ENCODE measurements around the gene TAOK2.
"Not testable (repeated sequence)": the region's sequence is repeated elsewhere in the genome, so short reads cannot be mapped to it uniquely, and the experiment has no call there.

TAOK2 gene

DNA sequence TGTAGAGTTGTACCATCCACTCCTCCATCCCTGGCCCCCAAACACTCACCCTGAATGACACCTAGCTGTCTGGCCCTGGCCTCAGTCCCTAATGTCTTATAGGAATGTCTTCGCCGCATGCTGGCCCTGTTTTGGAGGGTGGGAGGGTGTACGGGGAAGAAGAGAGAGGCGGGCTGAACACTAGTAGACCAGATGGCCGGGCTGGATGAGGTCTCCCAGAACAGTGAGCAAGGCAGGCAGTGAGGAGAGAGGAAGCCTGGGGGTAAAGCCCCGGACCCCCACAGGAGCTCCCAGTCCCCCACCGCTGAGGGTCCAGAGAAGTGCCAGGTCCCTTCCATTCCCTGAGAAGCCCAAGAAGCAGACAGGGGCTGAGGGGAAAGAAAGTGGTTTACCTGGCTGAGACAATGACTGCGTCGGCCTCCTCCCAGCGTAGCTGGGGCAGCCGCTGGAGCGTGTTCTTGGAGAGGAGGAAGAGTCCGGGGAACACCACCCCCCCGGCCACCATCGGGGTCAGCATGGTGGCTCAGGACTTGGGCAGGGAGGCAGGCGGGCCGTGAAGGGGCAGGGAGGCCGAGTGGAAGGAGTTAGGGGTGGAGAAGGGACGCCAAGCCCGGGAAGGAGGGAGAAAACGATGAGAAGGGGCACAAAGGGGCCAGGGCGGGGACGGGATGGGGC, 56.5 kb downstream of the TAOK2 start:
- TF ChIP-seq JUND (IDR thresholded peaks at IDR 0.05; ENCODE audit: low read depth): no peak
- no peak for DNase-seq (ENCODE audit: low read depth in 1 of 2, low spot score in 1 of 2)
- in situ Hi-C loops (cut with HindIII; ENCODE audit: low pct_unique_long_range_greater_than_20kb, low sequenced_read_pairs): no loop called here

DNA sequence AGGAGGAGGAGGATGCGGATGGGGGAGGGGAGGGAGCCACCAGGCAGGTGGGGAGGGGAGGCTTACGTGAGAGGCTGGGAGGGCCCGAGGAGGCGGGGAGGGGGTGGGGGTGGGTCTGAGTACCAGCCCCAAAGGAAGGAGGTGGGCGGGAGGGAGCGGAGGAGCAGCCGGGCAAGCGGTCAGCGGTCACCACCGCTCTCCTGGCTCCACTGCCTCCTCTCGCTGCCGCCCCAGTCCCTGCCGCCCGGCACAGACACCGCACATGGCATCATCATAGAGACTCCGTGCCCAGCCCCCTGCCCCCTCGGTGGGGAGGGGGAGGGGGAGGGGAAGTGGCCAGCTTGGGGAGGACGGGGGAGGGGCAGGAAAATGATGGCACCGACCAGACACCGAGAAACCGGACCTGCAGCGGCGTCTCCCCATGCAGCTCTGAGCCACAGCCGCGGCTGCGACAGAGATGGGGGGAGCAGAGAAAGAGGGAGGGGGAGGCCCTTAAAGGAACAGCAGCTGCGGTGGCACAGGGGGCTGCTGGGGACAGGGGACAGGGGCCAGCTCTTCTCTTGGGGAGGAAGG, 57.3 kb downstream of the TAOK2 start, which contains the start of gene TLCD3B:
Gene TLCD3B, minus strand, starts transcription at position 431 of the 573 bp plus-strand sequence. CDS start 744 bp downstream, outside the sequence.
- in situ Hi-C loops (cut with HindIII; ENCODE audit: low pct_unique_long_range_greater_than_20kb, low sequenced_read_pairs): no loop called here
- TF ChIP-seq JUND (IDR thresholded peaks at IDR 0.05; ENCODE audit: low read depth): no peak
- no peak for DNase-seq (ENCODE audit: low read depth in 1 of 2, low spot score in 1 of 2)

DNA sequence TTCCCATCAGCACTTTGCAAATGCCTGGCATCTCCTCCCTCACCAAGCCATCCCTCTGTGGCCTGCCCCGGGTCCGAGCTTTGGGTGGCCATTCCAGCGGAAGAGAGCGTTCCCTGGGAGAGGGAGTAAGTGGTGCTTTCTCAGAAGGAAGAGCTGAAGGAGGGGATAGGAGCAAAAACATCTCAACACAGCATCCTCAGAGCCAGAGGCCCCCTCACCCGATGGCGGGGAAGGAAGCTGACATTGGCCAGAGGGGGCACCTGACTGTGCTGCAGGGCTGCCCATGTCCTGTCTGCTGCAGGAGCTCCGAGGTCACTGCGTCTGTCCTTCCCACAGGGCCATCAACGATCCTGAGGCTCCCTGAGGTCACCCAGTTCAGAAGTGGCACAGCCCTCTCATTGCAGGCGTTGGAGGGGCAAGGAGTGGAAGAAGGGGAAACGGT, 57.8 kb downstream of the TAOK2 start:
- in situ Hi-C loops (cut with HindIII; ENCODE audit: low pct_unique_long_range_greater_than_20kb, low sequenced_read_pairs): no loop called here
- DNase-seq (ENCODE audit: low read depth in 1 of 2, low spot score in 1 of 2): no peak
- TF ChIP-seq JUND (IDR thresholded peaks at IDR 0.05; ENCODE audit: low read depth): no peak

- peak in 1 of 2 experiments; percentile 77 for DNase-seq (ENCODE audit: low read depth in 1 of 2, low spot score in 1 of 2)
- TF ChIP-seq JUND (IDR thresholded peaks at IDR 0.05; ENCODE audit: low read depth): no peak
- in situ Hi-C loops (cut with HindIII; ENCODE audit: low pct_unique_long_range_greater_than_20kb, low sequenced_read_pairs): no loop called here
These were observed 58.6 kb downstream of the TAOK2 start for GRCh38 chr16:30032083-30032819.

- in situ Hi-C loops (cut with HindIII; ENCODE audit: low pct_unique_long_range_greater_than_20kb, low sequenced_read_pairs): no loop called here
- no peak for DNase-seq (ENCODE audit: low read depth in 1 of 2, low spot score in 1 of 2)
- no peak for TF ChIP-seq JUND (IDR thresholded peaks at IDR 0.05; ENCODE audit: low read depth)
These were observed 59.6 kb downstream of the TAOK2 start for GRCh38 chr16:30033270-30033669.

DNA sequence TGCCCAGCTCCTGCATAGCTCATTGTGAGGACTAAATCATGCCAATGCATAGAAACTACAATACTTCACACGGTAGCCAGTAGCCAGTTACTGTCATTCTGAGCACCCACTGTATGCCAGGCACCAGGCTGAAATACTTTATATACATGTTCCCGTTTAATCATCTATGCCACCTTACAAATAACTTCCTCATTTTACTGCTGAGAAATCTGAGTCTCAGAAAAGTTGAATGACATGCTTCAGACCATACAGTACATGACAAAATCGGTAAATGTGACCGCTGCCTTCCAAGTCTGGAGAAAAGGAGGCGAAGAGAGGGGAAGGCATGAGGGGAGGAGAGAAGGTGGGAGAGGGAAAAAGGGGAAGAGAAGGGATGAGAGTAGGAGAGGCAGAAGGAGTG, 66.6 kb downstream of the TAOK2 start:
- in situ Hi-C loops (cut with HindIII; ENCODE audit: low pct_unique_long_range_greater_than_20kb, low sequenced_read_pairs): no loop called here
- DNase-seq (ENCODE audit: low read depth in 1 of 2, low spot score in 1 of 2): no peak
- no peak for TF ChIP-seq JUND (IDR thresholded peaks at IDR 0.05; ENCODE audit: low read depth)

- not testable (repeated sequence) for DNase-seq (ENCODE audit: low read depth in 1 of 2, low spot score in 1 of 2)
These were observed 67.0 kb downstream of the TAOK2 start for GRCh38 chr16:30040690-30041089.

DNA sequence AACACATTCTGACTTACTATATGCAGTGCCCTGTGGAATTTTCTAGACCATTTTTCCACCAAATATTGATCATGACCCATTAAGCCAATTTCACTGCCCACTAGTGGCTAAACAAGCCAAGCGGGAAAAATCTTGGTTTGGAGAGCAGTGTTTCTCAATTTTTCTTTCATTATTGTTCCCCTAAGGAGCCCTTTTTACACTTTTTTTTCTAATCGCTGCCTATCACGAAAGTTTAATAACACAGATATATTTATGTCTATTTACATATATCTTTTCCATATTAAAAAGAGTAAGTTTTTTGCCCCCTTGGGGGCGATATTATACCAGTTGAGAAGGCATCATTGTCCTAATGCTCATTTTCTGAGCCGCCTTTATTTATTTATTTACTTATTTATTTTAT, 68.2 kb downstream of the TAOK2 start:
- in situ Hi-C loops (cut with HindIII; ENCODE audit: low pct_unique_long_range_greater_than_20kb, low sequenced_read_pairs): no loop called here
- TF ChIP-seq JUND (IDR thresholded peaks at IDR 0.05; ENCODE audit: low read depth): no peak
- DNase-seq (ENCODE audit: low read depth in 1 of 2, low spot score in 1 of 2): peak in 1 of 2 experiments; percentile 58

More at GRCh38 chr16:30040690-30041089, 67.0 kb downstream of the TAOK2 start:
- in situ Hi-C loops (cut with HindIII; ENCODE audit: low pct_unique_long_range_greater_than_20kb, low sequenced_read_pairs): not testable (repeated sequence)

Data from T47D (cell line).